GM21447 (cell line): ENCODE measurements around the gene COL4A2.

ENCODE experiments used
- ATAC-seq: cut with Tn5 transposase; IDR thresholded peaks from one replicate; pipeline ENCODE4 v1.9.1; 2021; ENCODE audit not compliant: unreplicated experiment

The COL4A2 gene

DNA sequence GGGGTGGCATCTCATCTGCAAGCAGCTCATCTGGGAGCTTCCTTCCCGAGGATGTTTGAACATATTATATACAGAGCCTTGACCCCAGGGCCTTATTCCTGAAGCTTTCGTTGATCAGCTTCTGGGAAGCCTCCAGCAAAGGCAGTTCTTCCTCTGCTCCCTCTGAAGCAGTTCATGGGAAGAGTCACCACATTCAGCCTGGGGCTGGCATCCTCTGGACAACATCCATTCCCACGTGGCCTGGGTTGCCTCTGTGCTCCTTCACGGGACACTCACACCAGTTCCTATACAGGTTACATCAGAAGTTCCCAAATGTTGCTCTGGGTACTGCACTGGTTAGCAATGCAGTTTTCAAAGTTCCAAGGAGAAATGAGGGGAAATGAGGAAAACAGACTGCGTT, 29.6 kb downstream of the COL4A2 start:
- no peak for ATAC-seq

DNA sequence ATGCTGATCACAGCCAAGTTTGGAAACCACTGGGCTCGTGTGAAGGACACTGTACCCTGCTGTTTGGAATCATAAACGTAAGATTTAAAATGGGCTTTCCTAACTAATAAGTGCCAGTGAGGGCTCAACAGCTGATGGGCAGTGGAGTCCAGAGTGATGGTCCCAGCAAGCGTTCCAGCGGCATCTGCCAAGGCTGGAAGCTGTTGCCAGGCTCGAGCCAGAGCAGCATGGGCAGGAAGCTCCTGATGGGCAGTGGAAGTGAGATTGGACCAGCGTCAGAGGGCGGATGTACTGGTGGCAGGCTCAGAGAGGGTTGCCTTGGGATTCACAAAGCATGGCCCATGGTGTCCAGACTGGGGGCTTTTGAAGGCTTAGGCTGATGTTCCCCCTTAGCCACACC, 30.2 kb downstream of the COL4A2 start:
- ATAC-seq, result no peak

DNA sequence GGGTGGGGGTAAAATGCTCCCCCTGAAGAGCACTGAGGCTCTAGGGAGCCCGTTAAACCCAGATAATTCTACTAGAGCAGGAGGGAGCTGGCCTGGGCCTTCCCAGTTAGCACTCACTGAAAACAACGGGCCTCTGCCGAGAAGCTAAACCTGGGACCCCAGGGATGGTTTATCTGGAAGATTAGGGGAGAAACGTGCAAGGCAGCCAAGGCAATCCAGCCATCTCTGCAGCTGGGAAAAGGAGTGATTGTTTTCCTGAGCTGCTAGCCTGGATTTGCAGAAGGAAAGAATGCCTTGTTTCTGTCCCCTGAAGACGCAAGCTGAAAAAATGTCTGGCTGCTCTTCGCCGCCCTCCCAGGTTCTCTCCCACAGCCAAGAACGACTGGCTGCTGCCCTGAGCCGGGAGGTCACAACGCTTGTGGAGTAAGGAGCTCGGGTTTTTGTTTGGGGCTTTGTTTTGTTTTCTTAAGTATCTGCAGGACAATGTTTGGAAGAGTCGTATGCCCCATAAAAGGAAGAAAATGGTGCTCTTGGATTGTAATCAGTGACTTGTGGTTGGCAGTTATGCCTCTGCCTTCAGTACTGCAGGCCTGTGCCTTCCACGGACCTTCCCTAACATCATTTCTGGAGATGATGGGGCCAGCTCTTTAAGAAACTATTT, 31.5 kb downstream of the COL4A2 start:
- no peak for ATAC-seq

DNA sequence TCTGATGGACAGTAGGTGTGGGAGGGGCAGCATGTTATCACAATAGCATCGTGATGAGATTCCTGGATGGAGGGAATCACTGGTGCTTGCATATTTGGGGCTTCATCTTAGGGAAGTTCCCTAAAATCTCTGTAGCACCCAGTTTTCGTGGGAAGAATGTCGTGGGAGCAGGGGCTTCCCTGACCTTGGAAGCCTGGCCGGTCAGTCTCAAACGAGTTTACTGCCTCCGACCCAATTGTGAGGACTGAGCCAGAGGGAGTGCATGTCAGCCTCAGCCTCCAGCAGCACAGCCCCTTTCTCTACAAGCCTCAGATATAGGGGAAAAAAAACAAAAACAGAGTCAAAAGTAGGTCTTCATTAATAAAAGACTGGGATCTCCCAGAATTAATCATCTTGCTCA, 32.2 kb downstream of the COL4A2 start:
- ATAC-seq, result no peak

DNA sequence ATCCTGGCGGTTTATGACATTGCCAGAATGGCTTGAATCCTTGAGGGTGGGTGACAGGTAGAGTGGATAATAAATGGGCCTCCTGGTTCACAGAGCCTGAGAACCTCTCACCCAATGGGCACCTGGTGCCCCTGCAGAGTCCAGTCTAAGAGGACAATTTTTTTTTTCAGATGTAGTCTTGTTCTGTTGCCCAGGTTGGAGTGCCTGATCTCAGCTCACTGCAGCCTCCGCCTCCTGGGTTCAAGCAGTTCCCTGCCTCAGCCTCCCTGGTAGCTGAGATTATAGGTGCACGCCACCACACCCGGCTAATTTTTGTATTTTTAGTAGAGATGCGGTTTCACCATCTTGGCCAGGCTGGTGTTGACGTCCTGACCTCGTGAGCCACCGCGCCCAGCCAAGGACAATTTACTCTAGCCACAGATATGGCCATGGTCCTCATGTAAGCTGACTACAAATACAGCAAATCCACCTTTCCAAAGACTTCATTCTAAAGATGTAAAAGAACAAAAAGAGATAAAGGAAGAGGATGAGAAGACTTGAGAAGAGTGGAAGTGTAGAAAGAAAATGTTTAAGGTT, 33.0 kb downstream of the COL4A2 start:
- ATAC-seq, result no peak

DNA sequence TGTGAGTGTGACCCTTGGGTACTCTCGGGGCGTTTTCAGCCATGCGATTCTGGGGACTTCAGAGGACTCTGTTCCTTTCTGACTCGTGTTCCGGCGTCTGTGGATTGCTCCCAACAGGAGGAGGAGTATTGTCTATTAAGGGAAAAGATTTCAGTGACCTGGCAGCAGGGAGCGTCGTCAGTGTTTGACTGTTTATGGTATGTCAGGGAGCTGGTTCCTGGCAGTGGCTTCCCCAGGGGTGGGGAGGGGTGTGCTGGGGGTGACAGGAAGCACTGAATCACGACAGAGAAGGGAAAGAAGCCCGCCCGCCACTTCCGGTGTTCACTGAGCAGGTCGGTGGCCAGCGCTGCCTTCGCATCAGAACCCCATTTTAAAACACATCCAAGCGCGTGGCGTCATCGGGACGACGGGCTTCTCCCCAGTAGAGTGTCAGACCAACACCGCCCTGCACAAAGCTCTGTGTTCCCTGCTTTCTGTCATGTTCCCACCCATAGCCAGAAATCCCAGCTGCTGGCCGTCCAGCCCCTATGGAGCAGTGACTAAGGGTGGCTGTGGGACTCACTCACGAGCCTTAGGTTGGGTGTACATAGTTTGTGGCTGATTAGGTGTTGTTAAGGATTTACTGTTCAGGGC, 33.8 kb downstream of the COL4A2 start:
- ATAC-seq, result no peak

DNA sequence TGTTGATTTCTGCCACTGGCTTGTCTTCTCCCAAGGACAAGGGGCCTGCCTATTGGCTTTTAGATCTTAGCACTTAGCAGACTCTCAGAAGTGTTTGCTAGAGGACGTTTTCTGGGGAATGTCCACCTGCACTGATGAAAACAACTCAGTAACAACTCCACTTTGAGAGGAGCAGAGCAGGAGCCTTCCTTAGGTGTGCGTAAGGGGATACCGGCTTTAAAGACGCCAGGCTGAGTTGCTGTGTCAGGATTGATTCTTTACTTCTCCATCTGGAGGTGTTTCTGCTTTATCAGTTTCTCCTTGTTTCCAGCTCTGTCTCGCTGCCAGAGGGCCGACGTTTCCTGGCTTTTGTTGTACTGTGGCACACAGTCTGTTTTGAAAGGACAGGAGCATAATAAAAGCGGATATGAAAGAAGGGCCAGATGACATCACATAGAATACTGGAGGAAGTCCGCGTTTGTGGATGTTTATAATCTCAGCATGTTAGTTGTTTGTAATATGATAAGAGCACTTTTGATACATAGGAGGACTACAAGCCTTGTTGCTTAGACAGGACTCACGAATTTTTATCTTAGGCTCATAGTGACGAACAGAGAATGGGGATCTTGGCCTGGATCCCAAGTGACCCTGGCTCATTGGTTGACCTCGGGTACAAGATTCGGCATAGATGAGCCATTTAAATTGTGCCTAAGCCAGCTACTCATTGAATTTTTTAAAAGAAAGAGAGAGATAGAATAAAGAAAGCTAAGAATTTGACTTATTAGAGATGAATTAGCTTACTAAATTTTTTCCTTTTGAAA, 34.6 kb downstream of the COL4A2 start:
- no peak for ATAC-seq

DNA sequence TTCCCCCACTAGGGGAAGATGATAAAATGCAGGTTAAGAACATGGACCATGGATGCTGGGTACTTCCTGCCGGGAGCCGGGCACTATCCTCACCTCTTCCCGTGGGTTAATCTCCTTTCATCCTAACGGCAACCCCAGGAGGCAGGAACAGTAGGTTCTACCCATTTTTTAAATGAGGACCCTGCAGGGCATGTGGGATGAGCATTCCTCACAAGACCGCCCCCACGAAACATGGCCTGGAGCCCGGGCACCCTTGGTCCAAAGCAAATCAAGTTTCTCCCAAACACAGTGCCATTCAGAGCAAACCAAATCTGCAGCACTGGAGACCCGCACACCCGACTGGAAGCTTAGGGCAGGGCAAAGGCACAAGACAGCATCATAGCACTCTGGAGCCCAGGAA, 35.4 kb downstream of the COL4A2 start:
- no peak for ATAC-seq

DNA sequence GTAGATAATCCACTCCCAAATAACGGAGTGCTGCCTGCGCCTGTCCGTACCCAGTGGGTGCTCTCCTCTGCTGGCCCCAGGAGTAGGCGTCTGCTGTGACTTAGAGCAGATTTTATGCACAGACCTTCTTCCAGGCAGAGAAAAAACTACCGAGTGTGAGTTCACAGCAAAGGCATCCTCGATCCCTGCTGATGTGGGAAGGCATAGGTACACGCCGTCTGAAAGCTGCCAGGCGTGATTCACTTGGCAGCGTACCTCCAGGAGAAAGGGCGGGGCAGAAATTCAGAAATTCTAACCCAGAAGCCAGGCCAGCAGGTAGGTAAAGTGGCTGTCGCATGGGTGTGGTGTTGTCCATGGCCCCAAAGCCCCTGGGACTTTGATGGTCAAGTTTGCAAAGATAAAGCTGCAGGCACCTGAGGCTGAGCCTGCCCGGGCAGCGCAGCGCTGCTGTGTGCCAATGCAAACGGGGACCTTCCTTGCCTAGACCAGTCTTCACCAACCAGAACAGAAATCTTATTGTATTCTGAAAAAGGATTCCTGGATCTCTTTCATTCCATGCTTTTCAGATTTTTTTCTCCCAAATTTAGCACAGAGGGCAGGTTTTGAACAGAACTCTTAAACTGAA, 36.3 kb downstream of the COL4A2 start:
- no peak for ATAC-seq

DNA sequence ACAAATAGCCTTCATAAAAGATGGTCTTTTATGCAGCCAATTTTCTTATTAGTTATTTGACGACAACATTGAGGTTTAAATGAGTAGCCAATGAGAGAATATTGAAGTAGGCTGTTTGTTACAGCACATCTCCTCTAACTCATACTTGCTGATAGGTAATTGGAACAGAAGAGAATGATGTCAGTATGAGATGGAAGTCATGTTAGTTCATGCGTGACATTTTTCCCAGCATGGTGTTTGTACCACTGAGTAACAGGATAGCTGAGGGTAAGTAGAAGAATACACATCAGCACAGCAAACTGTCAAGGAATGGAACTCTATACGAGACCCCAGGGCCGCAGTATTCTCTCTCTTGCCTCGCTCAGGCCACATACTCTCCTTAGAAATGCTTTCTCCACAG, 37.2 kb downstream of the COL4A2 start:
- no peak for ATAC-seq

DNA sequence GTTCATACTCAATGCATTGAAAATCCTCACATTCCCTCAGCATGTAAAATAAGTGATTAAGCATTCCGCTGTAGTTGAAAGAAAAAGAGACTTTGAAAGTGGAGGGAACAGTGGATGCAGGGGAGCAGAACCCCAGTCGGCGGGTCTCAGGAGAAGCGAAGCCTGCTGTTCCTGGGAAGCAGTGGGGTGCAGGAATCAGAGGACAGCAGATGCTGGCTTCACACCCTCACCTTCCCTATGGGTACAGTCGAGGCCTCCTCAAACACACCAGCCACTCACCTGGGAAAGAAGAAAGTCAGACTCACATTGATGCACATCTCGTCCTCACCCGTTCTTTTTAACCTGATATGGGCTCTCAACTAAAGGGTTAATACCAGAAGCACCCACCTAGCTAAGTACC, 38.2 kb downstream of the COL4A2 start:
- no peak for ATAC-seq

DNA sequence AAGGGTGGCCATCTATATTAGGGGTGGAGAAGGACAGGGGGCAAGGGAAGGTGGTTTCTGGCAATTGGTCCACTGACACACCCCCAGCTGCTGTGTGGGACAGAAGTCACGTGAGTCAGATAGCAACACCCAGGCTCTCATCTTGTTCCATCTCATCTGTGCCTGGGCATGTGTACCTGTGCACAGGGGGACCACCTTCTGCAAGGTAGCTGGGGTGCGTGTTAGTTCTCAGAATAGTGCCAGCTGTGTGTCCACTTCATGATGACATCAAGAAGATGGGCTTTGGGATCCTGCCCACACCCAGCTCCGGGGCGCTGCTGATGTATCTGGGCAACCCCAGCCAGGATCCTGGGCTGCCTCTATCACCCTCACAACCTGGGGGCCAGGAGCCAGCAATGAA, 38.6 kb downstream of the COL4A2 start:
- no peak for ATAC-seq

DNA sequence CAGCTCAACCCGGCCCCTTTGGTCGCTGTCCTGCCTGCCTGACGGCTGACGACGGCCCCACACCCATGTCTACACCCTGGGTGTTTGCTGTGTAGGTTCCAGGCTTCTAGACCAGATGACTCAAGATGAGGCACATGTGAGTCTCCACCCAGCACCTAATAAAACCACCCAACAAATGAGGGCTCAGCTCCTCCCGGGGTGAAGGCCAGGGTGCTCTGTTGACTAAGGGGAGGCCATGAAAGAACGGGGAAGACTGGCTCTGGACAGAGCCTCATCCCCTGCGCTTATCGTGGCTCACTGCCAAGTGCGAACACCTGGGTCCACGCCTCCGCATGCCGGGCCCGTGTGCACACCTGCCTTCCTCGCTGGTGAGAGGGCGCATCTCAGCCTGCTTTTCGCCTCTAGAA, 39.6 kb downstream of the COL4A2 start:
- ATAC-seq, result no peak

DNA sequence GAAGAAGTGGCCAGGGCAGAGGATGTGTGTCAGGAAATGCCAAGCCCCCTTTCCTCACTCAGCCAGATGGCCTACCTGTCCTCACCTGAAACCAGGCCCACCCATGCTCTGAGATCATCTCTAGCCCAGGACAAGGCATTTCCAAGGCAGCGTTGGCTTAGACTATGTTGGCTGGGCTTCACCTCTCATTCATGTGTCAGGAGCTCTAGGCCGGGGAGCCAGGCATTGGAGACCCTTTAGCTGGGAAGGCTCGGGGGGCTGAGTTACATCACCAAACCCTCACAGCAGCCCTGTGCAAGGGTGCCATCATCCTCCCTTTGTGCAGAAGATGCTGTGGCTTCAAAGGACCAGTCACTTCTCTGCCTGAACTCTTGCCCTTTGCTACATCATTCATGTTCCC, 40.0 kb downstream of the COL4A2 start:
- ATAC-seq, result no peak

DNA sequence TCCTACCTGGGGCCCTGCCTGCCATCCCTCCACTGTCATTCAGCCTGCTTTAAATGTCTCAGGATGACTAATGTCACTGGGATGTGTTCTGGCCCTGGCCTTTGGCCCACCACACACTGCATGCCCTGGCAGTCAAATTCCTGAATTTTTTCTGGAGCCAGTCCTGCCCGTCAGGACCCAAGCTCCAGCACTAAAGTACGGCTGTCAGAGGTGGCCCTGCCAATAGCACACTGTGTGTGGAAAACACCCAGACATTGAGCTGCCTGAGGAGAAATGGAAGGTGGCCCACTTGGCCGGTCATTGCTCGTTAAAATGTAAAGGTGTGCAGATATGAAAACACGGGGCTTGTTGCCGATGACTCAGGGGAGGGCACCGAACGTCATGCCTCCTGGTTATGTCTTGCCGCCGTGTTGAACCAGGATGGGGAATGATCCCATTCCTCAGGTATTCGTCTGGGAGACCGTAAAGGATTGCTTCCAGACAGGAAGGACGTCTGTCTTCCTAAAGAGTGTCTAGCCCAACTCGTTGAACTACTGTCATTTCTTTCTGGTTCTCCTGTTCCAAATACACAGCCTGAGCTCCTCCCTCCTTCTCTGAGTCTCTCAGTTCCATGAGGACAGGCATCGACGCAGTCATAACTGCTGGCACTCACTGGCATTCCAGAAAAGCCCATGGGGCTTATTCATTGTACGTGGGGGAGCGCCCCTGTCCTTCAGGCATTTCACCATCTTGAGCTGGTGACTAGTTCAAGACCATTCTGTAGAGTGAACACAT, 40.6 kb downstream of the COL4A2 start:
- no peak for ATAC-seq

DNA sequence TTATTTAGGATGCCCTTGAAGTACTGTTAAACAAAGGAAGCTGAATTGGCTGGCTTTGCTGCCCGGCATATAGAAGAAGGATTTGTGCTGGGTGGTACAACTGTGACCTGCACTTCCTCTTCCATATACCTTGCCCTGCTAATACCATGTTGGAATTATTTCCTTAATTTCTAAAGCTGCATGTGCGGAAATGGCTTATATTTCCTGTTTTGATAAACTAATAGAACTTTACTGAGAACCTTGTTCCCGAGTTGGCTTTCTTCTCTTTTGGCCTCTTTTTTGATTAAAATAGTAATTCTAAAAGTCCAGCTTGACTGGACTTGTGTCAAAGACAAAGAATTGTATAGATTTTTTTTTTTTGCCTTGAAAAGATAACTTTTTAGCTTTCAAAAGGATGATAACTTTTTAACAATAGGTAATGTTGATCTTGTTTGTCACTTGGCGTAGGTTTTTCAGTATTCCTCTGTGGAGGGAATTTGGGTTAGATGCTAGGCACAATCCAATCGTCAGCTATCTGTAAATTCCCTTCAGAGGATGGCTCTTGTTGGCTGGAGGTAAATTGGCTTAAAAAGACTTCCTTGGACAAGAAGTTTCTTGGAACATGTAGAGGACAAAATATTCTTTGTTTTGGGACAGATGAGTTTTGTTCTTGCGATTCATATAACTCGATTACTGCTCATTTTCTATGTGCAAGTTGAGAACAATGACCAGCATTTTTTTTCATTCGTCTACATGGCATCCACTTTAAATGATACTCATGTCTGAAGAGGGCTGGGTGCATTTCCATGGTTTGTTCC, 41.4 kb downstream of the COL4A2 start:
- ATAC-seq, result no peak

DNA sequence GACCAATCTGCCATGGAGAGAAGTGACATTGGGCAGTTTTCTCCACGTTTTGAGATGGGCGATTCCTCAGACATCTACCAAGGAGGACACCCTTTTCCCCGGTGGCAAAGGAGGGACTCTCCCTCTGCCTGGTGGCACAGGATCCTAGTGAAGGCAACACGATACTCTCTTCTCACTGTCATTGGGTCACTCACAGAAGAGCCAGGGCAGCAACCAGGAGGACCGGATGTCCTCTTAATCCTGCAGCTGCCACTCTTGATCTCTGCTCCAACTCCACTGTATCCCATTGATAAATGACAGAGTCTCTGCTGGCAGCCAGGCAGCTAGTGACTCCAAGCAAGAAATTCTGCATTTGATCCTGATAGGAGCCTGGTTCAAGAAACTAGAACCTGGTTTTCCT, 42.2 kb downstream of the COL4A2 start:
- ATAC-seq, result no peak

DNA sequence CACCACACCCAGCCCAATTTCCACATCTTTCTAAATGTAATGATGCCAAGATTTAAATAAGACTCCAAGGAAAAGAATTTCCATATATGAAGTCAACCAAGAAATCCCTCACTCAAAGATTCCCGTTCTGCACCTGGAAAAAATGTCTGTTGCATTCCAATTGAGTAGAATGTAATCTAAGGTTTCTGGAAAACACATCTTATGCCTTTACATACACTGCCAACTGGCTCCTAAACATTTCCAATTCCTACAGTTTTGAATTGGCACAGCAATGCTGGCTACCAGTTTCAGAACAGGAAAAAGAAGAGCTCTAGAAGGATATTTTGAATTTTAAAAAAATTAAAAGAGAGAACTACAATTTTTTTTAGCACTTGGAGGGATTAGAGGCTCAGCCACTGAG, 43.0 kb downstream of the COL4A2 start:
- ATAC-seq, result no peak

DNA sequence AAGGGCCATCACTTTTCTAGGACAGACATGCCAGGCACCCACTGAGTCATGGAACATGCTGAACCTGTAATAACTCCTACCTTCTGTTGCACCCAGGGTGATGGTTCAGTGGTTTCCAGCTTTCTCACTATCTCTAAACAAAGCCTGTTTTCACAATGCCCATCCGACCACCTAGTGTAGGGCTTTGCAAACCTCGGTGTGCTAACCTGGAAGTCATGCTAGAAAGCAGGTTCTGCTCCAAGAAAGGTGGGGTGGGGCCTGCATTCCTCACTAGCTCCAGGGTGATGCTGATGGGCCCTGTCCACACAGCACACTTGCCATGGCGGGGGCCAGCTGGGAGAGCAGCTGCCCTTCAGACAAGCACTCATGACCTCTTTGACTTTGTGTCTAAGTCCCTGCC, 43.4 kb downstream of the COL4A2 start:
- no peak for ATAC-seq
